Stimulated activated CD4-positive, alpha-beta T cell treated with anti-CD3 and anti-CD28 coated beads, Interleukin-2, amount 100 ng/mL, for 4 hours (primary cell): ENCODE results near the gene DCUN1D2.

Experiments
- DNase-seq: peaks from one replicate; pipeline ENCODE4 v3.0.0-alpha.2; 2020; ENCODE audit warnings: low read depth

DCUN1D2 gene

DNA sequence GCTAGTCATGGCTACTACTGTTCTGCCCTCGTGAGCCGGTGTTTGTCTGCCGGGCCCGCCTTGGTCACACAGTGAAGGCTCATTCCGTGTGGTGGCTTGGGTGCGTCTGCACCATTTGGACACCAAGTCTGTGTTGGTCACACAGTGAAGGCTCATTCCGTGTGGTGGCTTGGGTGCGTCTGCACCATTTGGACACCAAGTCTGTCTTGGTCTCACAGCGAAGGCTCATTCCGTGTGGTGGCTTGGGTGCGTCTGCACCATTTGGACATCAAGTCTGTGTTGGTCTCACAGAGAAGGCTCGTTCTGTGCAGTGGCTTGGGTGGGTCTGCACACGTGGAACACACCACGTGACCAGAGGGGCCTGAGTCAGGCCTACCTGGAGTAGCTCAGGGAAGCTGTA is 29.0 kb upstream of the DCUN1D2 start:
- DNase-seq: no peak

- DNase-seq: no peak
Observed at GRCh38 chr13:113518076-113518803, 27.7 kb upstream of the DCUN1D2 start.

- DNase-seq: no peak
Observed at GRCh38 chr13:113514847-113515246, 24.3 kb upstream of the DCUN1D2 start.

DNA sequence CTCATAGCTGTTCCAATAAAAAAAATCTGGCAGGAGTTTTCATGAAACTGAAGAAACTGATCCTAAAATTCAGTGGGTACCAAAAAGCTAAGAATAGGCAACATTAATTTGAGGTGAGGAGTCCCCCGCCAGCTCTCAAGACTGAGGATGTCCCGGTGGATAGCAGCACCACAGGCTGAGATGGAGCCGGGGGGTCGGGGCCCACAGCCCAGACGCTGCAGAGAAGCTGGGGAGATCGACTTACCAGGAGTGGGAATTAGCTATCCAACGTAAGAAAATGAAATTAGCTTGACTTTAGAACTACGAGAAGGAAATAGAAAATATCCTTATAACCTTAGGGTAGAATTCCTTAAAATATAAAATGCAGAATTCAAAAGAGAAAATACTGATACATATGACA is 23.2 kb upstream of the DCUN1D2 start:
- no peak for DNase-seq

DNA sequence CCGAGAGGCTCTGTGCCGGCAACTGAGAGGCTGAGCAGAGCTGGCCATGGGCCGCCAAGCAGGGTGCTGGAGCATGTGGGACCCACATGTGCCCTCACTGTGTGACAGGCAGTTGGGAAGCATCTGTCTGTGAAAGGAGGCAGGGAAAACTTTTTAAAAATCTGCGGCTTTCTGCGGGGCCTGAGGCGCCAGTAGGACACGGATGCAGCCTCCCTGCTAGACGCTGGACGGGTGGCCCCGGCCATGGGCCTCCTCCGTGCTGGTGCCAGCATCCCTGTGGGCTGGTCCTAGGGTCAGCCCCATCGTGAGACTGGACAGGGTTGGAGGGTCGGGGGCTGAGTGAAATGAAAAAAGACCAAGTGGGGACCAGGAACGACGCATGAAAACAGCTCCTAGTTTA is 20.9 kb upstream of the DCUN1D2 start:
- no peak for DNase-seq

- DNase-seq: no peak
Observed at GRCh38 chr13:113510871-113511270, 20.4 kb upstream of the DCUN1D2 start.

- no peak for DNase-seq
Observed at GRCh38 chr13:113509989-113510388, 19.5 kb upstream of the DCUN1D2 start.

GRCh38 chr13:113508521-113509254 is 18.2 kb upstream of the DCUN1D2 start:
- no peak for DNase-seq

GRCh38 chr13:113507505-113508345 is 17.2 kb upstream of the DCUN1D2 start:
- DNase-seq: no peak

- no peak for DNase-seq
Observed at GRCh38 chr13:113506871-113507388, 16.4 kb upstream of the DCUN1D2 start.

- DNase-seq: no peak
Observed at GRCh38 chr13:113506025-113506685, 15.6 kb upstream of the DCUN1D2 start.

- DNase-seq: no peak
Observed at GRCh38 chr13:113502686-113503085, 12.2 kb upstream of the DCUN1D2 start.

DNA sequence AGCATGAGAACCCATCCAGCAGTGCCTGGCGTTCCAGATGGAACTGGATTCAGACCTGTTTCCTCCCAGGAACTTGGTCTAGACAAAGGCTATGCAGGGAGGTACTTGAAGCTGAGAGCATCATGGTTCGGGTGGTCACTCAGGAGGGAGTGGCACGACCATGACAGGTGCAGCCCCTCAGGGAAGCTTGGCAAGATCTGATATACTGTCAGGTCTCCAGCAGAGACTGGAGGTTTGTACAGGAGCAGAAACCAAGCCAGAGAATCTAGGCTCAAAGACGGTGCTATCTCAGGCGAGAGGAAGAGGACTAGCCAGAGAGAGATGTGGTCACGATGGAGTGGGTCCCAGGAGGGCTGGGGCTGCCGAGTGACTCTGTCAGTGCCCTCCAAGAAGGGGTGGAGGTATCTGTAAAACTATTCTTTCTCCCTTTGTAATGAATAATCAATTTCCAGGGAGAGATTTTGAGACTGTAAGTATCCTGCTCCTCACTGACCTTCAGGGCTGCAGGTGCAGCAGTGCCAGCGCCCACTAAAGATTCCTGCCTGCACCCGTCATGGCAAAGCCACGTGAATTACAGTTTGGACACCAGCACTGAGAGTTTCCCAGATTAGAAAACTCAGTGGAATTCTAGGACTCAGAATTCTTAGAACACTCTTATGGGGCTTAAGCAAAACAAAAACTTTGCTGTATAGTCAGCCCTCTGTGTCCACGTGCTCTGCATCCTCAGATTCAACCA is 10.2 kb upstream of the DCUN1D2 start:
- no peak for DNase-seq

DNA sequence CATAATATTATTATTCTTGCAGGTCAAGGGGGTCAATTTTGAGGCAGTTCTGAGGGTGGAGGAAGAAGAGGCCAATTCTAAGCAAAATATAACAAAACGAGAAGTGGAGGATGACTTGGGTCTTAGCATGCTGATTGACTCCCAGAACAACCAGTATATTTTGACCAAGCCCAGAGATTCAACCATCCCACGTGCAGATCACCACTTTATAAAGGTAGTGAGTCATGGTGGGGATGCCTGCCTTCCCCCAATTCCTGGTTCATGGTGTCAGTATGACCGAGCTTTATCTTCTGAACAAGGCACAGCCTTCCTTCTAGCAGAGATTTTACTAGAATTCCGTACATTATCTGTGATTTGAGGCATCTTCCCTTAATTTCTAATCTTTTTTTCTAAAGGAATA is 9.4 kb upstream of the DCUN1D2 start:
- no peak for DNase-seq

GRCh38 chr13:113498905-113499304 is 8.4 kb upstream of the DCUN1D2 start:
- DNase-seq: no peak

DNA sequence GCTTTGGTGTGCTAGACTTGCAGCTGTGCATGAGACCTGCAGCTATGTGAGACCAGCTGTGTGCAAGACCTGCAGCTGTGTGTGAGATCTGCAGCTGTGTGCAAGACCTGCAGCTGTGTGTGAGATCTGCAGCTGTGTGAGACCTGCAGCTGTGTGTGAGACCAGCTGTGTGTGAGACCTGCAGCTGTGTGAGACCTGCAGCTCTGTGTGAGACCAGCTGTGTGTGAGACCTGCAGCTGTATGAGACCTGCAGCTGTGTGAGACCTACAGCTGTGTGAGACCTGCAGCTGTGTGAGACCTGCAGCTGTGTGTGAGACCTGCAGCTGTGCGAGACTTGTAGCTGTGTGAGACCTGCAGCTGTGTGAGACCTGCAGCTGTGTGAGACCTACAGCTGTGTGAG is 6.7 kb upstream of the DCUN1D2 start:
- no peak for DNase-seq

DNA sequence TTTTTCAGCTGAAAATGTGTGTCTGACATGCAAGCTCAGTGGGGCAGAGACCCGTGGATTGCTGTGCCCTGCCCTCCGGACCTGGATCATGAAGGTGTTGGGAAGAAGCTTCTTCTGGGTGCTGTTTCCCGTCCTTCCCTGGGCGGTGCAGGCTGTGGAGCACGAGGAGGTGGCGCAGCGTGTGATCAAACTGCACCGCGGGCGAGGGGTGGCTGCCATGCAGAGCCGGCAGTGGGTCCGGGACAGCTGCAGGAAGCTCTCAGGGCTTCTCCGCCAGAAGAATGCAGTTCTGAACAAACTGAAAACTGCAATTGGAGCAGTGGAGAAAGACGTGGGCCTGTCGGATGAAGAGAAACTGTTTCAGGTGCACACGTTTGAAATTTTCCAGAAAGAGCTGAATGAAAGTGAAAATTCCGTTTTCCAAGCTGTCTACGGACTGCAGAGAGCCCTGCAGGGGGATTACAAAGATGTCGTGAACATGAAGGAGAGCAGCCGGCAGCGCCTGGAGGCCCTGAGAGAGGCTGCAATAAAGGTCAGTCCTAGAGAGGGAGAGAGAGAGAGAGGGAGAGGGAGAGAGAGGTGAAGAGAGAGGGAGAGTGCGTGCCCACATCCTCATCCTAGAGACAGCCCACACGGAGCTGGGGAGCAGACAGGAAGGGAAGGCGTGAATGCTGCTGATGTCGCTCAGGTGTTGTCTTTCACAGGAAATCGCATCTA is 5.1 kb upstream of the DCUN1D2 start:
- no peak for DNase-seq

GRCh38 chr13:113493315-113493951 is 2.9 kb upstream of the DCUN1D2 start:
- DNase-seq: no peak

GRCh38 chr13:113491982-113492381 is 1.5 kb upstream of the DCUN1D2 start:
- DNase-seq: no peak

GRCh38 chr13:113491418-113491883 is 940 bp upstream of the DCUN1D2 start:
- DNase-seq: no peak
